UCSD-AML1 (cell line): ENCODE results near the gene MATN4.

Experiments used
- DNase-seq: peaks from one replicate; lab custom pipeline; 2025; ENCODE audit not compliant: unreplicated experiment; lab: John Stamatoyannopoulos, UW

Gene MATN4

GRCh38 chr20:45293041-45294002 is 14.8 kb downstream of the MATN4 start:
- DNase-seq, result peak; percentile 82

GRCh38 chr20:45292343-45292742 is 15.8 kb downstream of the MATN4 start:
- no peak for DNase-seq

GRCh38 chr20:45291526-45291925 is 16.6 kb downstream of the MATN4 start:
- DNase-seq, result no peak

GRCh38 chr20:45290677-45291355 is 17.3 kb downstream of the MATN4 start:
- DNase-seq, result peak; percentile 72

GRCh38 chr20:45289942-45290676 is 18.0 kb downstream of the MATN4 start:
- DNase-seq, result no peak

GRCh38 chr20:45288860-45289259 is 19.2 kb downstream of the MATN4 start:
- no peak for DNase-seq

- no peak for DNase-seq
Measured at GRCh38 chr20:45288376-45288775, 19.7 kb downstream of the MATN4 start.

GRCh38 chr20:45283551-45284057 is 24.5 kb downstream of the MATN4 start:
- no peak for DNase-seq

- no peak for DNase-seq
Measured at GRCh38 chr20:45282700-45283550, 25.2 kb downstream of the MATN4 start.

- DNase-seq, result no peak
Measured at GRCh38 chr20:45279992-45280391, 28.1 kb downstream of the MATN4 start.

GRCh38 chr20:45275338-45275737 is 32.8 kb downstream of the MATN4 start:
- no peak for DNase-seq

- no peak for DNase-seq
Measured at GRCh38 chr20:45269754-45270270, 38.3 kb downstream of the MATN4 start.

- no peak for DNase-seq
Measured at GRCh38 chr20:45269056-45269455, 39.0 kb downstream of the MATN4 start.

GRCh38 chr20:45268531-45268930 is 39.6 kb downstream of the MATN4 start:
- no peak for DNase-seq

- no peak for DNase-seq
Measured at GRCh38 chr20:45266977-45267376, 41.1 kb downstream of the MATN4 start.

GRCh38 chr20:45263556-45264266 is 44.4 kb downstream of the MATN4 start:
- DNase-seq, result no peak

GRCh38 chr20:45258664-45259063 is 49.4 kb downstream of the MATN4 start:
- no peak for DNase-seq

GRCh38 chr20:45258259-45258658 is 49.8 kb downstream of the MATN4 start:
- DNase-seq, result no peak

GRCh38 chr20:45257711-45258110 is 50.4 kb downstream of the MATN4 start:
- DNase-seq, result no peak
